Measurements from ENCODE around the gene NNT.
"Not testable (repeated sequence)": the region's sequence is repeated elsewhere in the genome, so short reads cannot be mapped to it uniquely, and the experiment has no call there.

Gene NNT

DNA sequence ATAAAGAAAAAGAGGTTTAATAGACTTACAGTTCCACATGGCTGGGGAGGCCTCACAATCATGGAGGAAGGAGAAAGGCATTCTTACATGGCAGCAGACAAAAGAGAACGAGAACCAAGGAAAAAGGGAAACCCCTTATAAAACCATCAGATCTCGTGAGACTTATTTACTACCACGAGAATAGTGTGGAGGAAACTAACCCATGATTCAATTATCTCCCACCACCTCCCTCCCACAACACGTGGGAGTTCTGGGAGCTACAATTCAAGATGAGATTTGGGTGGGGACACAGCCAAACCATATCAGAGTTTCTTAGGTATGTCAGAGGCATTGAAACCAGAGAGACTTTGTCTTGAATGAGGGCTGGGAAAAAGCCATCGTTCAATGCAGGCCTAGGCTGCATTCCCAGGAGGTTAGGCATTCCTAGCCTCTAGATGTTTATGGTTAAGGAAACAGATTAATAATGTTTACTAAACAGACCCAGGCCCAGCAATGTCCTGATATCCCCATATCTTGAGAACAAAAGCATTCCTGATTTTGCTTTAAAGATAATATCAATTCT is 38.6 kb upstream of the NNT start:
- Histone ChIP-seq H3K27ac (no peak overlapping the region), H3K4me3 (no peak overlapping the region), H3K36me3 (no peaks in the 10 kb centered on the region), H3K4me2 (no peak overlapping the region), H3K9me3 (no peaks in the 10 kb centered on the region; the same call in 1 of the 2 replicates), H3K4me1 (no peaks in the 10 kb centered on the region), H3K9ac (no peak overlapping the region), H4K20me1 (no peaks in the 10 kb centered on the region), H3K27me3 (no peaks in the 10 kb centered on the region)
- no peak for TF ChIP-seq Cebpa-rat (IDR thresholded peaks at IDR 0.05)

DNA sequence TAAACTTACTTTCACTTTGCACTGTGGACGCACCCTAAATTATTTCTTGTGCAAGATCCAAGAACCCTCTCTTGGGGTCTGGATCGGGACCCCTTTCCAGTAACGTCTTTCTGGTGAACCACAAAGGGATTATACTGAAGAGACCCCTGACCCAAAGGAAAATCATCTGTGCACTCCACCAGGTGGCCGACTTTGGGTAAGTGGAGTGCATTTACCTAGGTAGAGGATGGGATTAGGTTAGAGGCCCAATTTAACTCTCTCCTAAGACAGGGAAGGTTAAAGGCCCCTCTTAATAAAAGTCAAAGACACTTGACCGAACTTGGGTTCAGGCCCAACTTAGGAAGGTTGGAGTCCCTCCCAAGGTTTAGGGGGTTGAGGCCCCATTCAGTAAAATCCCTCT is 37.9 kb upstream of the NNT start:
- Histone ChIP-seq H3K9me3 (no peaks in the 10 kb centered on the region; the same call in 1 of the 2 replicates), H3K36me3 (0 out of 2 replicates have a peak, but pooled peaks cover 3% of the 10 kb centered on the region), H3K27ac (no peak overlapping the region), H3K4me3 (no peak overlapping the region), H4K20me1 (no peaks in the 10 kb centered on the region), H3K4me2 (no peak overlapping the region), H3K27me3 (no peaks in the 10 kb centered on the region), H3K4me1 (no peaks in the 10 kb centered on the region), H3K9ac (no peak overlapping the region)
- no peak for TF ChIP-seq Cebpa-rat (IDR thresholded peaks at IDR 0.05)

DNA sequence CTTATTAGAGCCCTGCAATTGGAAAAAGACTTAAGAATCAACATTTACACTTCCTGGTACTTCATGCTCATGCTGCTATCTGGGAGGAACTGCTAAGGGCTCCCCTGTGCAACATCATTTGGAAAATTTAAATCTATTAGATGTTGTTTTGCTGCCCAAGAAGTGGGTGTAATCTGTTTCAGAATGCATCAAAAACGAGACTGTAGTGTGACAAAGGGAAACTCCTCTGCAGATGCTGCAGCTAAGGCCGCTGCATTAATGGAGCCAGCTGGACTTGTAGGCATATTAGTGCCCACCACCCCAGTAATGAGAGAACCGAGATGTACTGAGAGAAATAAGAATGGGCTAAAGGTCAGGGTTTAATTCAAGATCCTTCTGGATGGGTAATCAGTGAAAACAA is 35.0 kb upstream of the NNT start:
- H3K4me1 ChIP-seq: no peaks in the 10 kb centered on the region
- no peaks in the 10 kb centered on the region for H4K20me1 ChIP-seq
- no peak for TF ChIP-seq Cebpa-rat (IDR thresholded peaks at IDR 0.05)
- H3K4me2 ChIP-seq: no peak overlapping the region
- H3K27me3 ChIP-seq: no peaks in the 10 kb centered on the region
- no peaks in the 10 kb centered on the region; the same call in 1 of the 2 replicates for H3K9me3 ChIP-seq
- no peak overlapping the region for H3K27ac ChIP-seq
- H3K36me3 ChIP-seq: peaks cover 10% of the 10 kb centered on the region; the same call in 1 of the 2 replicates
- H3K4me3 ChIP-seq: no peak overlapping the region
- H3K9ac ChIP-seq: no peak overlapping the region

DNA sequence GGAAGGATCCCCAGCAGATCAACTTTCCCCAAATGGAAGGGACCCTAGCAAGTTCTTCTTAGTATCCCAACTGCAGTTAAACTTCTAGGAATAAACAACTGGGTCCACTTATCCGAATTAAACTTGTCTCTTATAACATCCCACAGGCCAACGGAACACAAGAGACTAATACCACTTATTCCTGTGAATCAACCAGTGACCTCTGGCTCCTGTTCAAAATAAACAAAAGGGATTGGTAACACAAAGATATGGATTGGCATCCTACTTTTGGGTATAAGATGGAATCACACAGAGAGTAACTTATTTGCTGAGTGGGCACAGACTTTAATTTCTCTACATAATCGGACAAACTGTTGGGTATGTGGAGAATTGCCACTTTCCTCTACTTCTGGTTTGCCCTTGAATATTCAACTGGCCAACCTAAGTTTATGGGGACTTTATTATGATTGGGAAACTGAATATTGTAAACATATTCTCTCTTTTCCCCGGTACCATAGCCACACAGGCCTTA is 33.7 kb upstream of the NNT start:
- no peaks in the 10 kb centered on the region; the same call in 1 of the 2 replicates for H3K9me3 ChIP-seq
- H3K27ac ChIP-seq: no peak overlapping the region
- H3K4me2 ChIP-seq: no peak overlapping the region
- TF ChIP-seq Cebpa-rat (IDR thresholded peaks at IDR 0.05): no peak
- H3K27me3 ChIP-seq: no peaks in the 10 kb centered on the region
- H4K20me1 ChIP-seq: no peaks in the 10 kb centered on the region
- no peaks in the 10 kb centered on the region for H3K4me1 ChIP-seq
- H3K9ac ChIP-seq: no peak overlapping the region
- H3K36me3 ChIP-seq: peaks cover 10% of the 10 kb centered on the region; the same call in 1 of the 2 replicates
- no peak overlapping the region for H3K4me3 ChIP-seq

DNA sequence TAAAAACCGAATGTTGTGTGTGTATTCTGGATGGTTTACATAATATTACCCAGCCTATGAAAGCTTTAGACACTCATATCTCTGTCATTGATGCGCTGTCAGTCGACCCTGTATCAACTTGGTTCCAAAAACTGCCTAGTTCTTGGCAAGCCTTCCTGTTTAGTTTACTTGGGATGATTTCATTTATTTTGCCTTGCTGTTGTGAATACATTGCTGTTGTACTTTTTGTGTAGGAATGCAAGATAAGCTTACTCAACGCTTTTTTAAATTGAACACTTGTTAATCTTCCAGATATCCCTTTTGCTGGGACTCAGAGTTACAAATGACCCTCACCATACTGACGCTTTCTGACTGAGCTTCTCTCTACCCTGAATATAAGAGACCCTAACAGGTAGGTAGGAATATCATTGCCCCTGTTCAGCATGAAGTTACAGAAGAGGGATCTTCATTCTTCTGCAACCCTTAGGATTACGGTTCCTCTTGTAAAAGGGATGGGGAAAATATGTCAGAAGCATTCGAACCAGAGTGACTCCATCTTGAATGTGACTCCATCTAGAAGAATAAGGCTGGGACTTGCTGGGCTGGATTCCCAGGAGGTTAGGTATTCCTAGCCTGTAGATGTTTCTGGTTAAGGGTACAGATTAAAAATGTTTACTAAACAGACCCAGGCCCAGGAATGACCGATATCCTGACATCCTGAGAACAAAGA is 32.4 kb upstream of the NNT start:
- peaks cover 22% of the 10 kb centered on the region for H3K36me3 ChIP-seq
- H3K9me3 ChIP-seq: no peaks in the 10 kb centered on the region; the same call in 1 of the 2 replicates
- H3K27ac ChIP-seq: no peak overlapping the region
- H4K20me1 ChIP-seq: no peaks in the 10 kb centered on the region
- H3K4me3 ChIP-seq: no peak overlapping the region
- no peak for TF ChIP-seq Cebpa-rat (IDR thresholded peaks at IDR 0.05)
- no peak overlapping the region for H3K9ac ChIP-seq
- no peak overlapping the region for H3K4me2 ChIP-seq
- H3K27me3 ChIP-seq: no peaks in the 10 kb centered on the region
- no peaks in the 10 kb centered on the region for H3K4me1 ChIP-seq

DNA sequence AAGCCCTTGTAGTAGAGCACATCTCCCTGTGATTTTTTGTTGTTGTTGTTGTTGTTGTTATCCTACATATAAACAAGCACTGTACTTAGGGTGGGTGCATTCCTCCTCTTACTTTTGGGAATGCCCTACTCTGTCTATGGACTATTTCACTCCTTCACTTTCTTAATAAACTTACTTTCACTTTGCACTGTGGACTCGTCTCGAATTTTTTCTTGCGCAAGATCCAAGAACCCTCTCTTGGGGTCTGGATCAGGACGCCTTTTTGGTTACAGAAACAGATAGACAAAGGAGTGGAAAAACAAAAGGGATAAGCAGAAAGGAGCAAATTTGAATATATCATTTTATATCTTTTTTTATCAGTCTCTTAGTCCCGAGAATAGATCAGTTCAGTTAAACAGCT is 31.7 kb upstream of the NNT start:
- no peak overlapping the region for H3K27ac ChIP-seq
- no peak for TF ChIP-seq Cebpa-rat (IDR thresholded peaks at IDR 0.05)
- no peak overlapping the region for H3K4me3 ChIP-seq

DNA sequence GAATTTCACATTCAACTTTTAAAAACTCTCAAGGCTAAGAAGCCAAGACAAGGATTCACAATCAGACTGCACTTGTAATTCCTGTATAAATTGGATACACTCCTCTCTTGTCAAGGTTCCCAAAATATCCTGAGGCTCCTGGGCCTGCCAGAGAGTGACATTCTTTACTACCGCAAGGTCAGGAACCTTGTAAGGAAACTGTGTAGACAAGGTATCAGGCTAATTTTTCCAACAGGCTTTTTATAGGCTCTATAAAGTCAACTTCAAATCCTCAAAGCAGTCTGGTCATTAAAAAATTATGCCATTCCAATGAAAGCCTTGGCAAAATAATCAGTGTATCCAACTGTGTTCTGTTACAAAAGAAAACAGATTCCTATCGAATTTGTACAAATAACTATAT is 30.6 kb upstream of the NNT start:
- H3K4me3 ChIP-seq: no peak overlapping the region
- no peak for TF ChIP-seq Cebpa-rat (IDR thresholded peaks at IDR 0.05)
- H3K4me1 ChIP-seq: no peaks in the 10 kb centered on the region
- H3K27me3 ChIP-seq: no peaks in the 10 kb centered on the region
- peaks cover 37% of the 10 kb centered on the region for H3K36me3 ChIP-seq
- no peak overlapping the region for H3K27ac ChIP-seq
- H3K9me3 ChIP-seq: peaks cover 6% of the 10 kb centered on the region; the same call in 1 of the 2 replicates
- no peaks in the 10 kb centered on the region for H4K20me1 ChIP-seq
- no peak overlapping the region for H3K4me2 ChIP-seq
- no peak overlapping the region for H3K9ac ChIP-seq

More for the DNA sequence above, 31.7 kb upstream of the NNT start:
- Histone ChIP-seq H4K20me1 (no peaks in the 10 kb centered on the region), H3K9ac (no peak overlapping the region), H3K36me3 (peaks cover 28% of the 10 kb centered on the region), H3K9me3 (no peaks in the 10 kb centered on the region), H3K27me3 (no peaks in the 10 kb centered on the region), H3K4me1 (no peaks in the 10 kb centered on the region), H3K4me2 (no peak overlapping the region)

DNA sequence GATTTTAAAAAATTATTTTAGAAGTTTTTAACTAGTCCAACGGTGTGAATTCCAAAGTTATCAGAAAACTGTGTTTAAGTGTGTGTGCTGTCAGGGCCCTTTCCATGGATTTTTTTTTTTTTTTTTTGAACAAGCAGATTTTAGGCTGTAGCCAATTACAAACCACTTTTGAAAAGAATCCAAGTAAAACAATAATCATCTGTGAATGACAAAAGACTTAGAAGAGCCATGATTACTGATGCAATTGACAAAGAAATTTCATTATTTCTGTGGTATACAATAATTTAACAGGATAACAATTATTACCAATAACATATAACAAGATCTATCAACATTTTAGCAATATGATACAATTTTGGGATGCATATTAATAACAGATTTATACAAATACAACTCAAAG is 29.9 kb upstream of the NNT start:
- Histone ChIP-seq H3K4me1 (no peaks in the 10 kb centered on the region), H3K9me3 (peaks cover 6% of the 10 kb centered on the region; the same call in 1 of the 2 replicates), H3K4me3 (no peak overlapping the region), H4K20me1 (no peaks in the 10 kb centered on the region), H3K9ac (no peak overlapping the region), H3K36me3 (peaks cover 37% of the 10 kb centered on the region), H3K27ac (no peak overlapping the region), H3K27me3 (no peaks in the 10 kb centered on the region), H3K4me2 (no peak overlapping the region)
- no peak for TF ChIP-seq Cebpa-rat (IDR thresholded peaks at IDR 0.05)

DNA sequence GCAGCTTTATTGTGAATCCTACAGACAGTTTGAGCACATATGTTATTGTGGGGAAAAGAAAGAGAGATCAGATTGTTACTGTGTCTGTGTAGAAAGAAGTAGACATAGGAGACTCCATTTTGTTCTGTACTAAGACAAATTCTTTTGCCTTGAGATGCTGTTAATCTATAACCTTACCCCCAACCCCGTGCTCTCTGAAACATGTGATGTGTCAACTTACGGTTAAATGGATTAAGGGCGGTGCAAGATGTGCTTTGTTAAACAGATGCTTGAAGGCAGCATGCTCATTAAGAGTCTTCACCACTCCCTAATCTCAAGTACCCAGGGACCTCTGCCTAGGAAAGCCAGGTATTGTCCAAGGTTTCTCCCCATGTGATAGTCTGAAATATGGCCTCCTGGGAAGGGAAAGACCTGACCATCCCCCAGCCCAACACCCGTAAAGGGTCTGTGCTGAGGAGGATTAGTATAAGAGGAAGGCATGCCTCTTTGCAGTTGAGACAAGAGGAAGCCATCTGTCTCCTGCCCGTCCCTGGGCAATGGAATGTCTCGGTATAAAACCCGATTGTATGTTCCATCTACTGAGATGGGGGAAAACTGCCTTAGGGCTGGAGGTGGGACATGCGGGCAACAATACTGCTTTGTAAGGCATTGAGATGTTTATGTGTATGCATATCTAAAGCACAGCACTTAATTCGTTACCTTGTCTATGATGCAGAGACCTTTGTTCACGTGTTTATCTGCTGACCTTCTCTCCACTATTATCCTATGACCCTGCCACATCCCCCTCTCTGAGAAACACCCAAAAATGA is 22.4 kb upstream of the NNT start:
- not testable (repeated sequence) for H4K20me1 ChIP-seq, H3K4me1 ChIP-seq, H3K27me3 ChIP-seq, H3K9ac ChIP-seq, H3K4me3 ChIP-seq, H3K27ac ChIP-seq, H3K4me2 ChIP-seq
- Histone ChIP-seq H3K36me3 (peaks cover 52% of the 10 kb centered on the region), H3K9me3 (peaks cover 19% of the 10 kb centered on the region)

DNA sequence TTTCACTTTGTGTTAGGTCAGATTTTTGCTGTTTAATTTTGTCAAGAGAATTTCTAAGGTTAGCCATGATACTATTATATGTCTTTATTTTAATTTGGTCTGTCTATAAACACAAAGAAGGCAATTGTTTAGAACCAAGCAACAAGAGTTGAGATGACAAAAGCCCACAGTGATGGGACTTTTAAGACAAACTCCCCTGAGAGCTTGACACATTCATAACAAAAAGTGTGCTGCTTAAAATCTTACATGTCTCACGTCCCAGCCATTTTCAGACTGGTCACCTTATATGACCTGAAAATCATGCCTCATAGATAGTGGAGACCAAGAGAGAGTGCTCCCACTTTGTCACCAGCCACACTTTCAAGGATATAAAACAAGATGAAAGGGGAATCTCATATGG is 21.6 kb upstream of the NNT start:
- TF ChIP-seq Cebpa-rat (IDR thresholded peaks at IDR 0.05): no peak
- Histone ChIP-seq H3K27ac (no peak overlapping the region), H3K4me2 (no peak overlapping the region), H3K9ac (no peak overlapping the region), H3K27me3 (no peaks in the 10 kb centered on the region), H4K20me1 (no peaks in the 10 kb centered on the region), H3K9me3 (peaks cover 19% of the 10 kb centered on the region), H3K4me1 (no peaks in the 10 kb centered on the region), H3K4me3 (no peak overlapping the region), H3K36me3 (peaks cover 50% of the 10 kb centered on the region)

Measured in BLaER1 (cell line).